Measurements from ENCODE around the gene KATNAL2.

KATNAL2 gene

DNA sequence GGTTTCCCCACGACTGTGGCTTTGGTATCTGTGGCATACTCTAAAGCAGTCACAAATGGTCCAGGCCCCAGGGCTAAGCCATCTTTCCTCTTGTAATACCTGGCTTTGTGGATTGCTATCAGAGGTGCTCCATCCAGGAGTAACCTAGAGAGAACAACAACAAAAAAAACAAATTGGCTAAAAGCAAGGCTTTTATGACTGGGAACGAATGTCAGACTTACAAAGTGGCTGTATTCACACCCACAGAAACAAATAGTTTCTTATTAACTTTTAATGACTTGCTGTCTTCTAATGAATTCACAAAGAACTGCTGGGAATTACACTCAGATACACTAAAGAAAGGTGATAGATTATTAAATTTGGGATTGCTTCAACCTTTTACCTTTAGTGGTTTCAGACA lies 197.8 kb downstream of the KATNAL2 start:
- DNase-seq, result no peak

GRCh38 chr18:47118981-47119380 lies 201.6 kb downstream of the KATNAL2 start:
- no peak for DNase-seq

DNA sequence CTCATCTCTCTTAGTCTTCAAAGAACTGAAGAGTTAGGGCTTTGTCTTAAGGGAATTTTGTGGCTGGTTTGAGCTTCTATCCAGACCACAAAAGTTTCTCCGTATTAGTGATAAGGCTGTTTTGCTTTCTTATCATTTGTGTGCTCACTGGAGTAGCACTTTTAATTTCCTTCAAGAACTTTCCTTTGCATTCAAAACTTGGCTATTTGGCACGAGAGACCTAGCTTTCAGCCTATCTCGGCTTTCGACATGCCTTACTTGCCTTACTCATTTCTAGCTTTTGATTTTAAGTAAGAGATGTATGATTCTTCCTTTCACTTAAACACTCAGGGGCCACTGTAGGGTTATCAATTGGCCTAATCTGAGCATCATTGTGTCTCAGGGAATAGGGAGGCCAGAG lies 203.0 kb downstream of the KATNAL2 start:
- DNase-seq, result no peak

GRCh38 chr18:47121146-47121545 lies 203.7 kb downstream of the KATNAL2 start:
- DNase-seq, result no peak

DNA sequence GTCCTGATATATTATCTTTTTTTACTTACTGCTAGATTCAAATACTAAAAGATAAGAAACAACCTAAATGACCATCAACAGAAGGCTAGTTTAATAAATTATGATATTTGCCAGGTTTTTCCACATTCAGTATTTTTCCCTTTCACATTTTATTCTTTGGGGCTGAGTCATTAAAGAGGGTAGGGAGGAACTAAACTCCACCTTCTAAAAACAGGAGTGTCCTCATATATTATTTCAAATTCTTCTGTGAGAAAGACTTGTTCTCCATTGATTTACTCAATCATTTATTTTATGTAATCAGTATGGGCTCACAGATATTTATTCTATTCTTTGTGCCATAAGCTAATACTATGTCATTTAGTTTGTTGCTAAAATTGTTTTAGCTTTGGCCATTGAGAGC lies 223.9 kb downstream of the KATNAL2 start:
- DNase-seq, result no peak

DNA sequence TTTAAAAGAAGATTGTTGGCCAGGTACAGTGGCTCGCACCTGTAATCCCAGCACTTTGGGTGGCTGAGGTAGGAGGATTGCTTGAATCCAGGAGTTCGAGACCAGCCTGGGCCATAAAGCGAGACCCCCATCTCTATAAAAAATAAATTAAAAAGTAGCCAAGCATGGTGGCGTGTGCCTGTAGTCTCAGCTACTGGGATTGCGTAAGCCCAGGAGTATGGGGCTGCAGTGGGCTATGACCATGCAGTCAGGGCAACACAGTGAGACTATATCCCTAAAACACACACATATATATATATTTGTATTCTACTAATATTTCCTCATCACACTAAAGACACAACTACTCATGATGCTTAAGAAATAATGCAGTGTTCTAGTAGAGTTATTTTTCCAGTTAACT lies 225.8 kb downstream of the KATNAL2 start:
- no peak for DNase-seq

- DNase-seq, result no peak
Observed at GRCh38 chr18:47143899-47144485, 226.6 kb downstream of the KATNAL2 start.

DNA sequence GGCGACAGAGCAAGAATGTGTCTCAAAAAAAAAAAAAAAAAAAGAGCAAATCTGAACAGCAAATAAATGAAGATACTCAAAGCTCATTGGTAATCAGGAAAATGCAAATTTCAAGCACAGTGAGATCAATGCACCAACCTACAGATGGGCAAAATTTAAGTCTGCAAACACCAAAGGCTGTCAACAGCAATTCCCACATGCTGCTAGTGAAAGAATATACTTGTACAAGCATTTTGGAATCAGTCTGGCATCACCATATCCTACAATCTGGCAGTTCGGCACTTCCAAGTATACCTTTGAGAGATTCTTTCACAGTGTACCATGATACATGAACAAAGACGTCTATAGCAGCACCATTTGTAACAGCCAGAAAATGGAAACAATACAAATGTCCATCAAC lies 228.8 kb downstream of the KATNAL2 start:
- no peak for DNase-seq

- DNase-seq, result peak; percentile 41
Observed at GRCh38 chr18:47149457-47150028, 232.1 kb downstream of the KATNAL2 start.

DNA sequence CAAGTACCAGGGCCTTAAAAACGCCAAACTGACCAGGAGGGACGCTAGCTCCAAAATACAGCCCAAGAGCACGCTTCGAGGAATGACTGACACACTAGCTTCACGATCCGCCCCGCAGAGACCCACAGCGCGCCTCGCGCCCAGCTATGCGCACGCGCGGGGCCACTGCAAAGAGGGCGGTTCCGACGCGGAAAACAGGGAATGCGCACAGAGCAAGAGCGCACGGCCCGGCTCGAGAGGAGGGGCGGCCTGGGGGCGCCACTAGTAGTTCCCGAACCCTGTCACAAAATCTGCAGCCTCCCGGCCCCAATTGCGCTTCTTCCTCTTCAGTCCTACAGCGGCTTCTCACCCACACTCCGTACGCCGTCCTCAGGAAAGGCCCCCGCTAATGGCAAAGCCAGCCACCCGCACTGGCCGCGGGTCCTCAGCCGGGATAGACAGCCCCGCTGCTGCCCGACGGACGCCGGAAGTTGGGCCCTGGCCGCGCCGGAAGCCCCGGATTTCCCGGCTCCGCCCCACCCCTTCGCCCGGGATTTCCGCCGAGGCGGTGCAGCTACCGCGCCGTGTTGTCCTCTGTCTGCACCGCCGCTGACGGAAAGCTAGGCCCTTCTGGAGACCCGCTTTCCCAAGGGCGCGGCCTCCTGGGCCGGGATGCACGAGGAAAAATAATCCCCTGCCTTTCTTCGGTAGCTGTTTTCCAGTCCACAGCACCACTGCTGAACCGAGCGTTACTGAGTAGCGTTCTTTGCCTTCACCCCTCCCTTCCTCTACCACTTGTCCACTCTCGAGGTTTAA lies 232.8 kb downstream of the KATNAL2 start, which contains the start of gene HDHD2:
Gene HDHD2 (minus strand): TSS at position 472 of the 795 bp plus-strand sequence. CDS start 14,061 bp downstream, outside the sequence.
- DNase-seq, result peak; percentile 84

- DNase-seq, result peak; percentile 52
Observed at GRCh38 chr18:47150824-47151366, 233.5 kb downstream of the KATNAL2 start.

DNA sequence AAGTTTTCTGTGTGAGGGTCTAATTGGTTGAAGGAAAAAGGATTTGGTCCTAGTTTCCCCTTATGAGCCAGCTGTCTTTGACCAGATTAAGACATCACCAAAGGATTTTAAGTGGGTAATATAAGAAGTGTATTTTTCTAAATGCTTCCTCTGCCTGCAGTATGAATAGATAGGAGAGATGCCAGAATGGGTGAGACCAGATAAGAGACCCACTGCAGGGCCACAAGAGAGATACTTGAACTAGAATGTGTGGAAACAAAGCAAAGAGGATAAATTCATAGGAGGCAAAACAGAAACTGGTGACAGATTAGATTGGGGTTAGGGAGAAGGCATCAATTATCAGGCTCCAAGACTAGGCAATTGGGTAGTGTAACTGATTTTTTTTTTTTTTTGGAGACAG lies 234.0 kb downstream of the KATNAL2 start:
- DNase-seq, result no peak

Data from NCI-H82 (cell line).